A673 (cell line): ENCODE data around the gene CLCN4. TPM values are rescaled to one million over a fixed set of nuclear protein-coding genes. Genes with fewer than 3 reads are reported as not detected.

Experiments used
- BruUV-seq: library from RNA; stranded (reverse); fragments of 400-500 nt; replicated peaks from 2 replicates; lab custom pipeline; 2021; lab: Mats Ljungman, UMichigan
- CTCF ChIA-PET: fragments of 300-600 bp; sonication (Branson Sonifier 250); formaldehyde crosslinking; loops from one replicate; lab custom pipeline; 2022; ENCODE audit warnings: antibody characterized with exemption; lab: Charles Lee
- POLR2A ChIA-PET: fragments of 300-600 bp; sonication (Branson Sonifier 250); formaldehyde crosslinking; loops from one replicate; lab custom pipeline; 2022; ENCODE audit warnings: antibody characterized with exemption; ENCODE audit not compliant: low non-redundant PET; lab: Charles Lee
- DNase-seq: peaks from one replicate; pipeline ENCODE4 v3.0.0-alpha.2; 2015; ENCODE audit warnings: low spot score
- H3K27ac ChIP-seq: fragments of 200-600 bp; sonication (generic); 2 replicates; pipeline ENCODE4 v1.5.1; 2016; ENCODE audit warnings: mixed run types, low read depth, mild to moderate bottlenecking, mixed read lengths, antibody characterized with exemption, low read length; ENCODE audit not compliant: poor library complexity, severe bottlenecking
- H3K27me3 ChIP-seq: fragments of 200-600 bp; sonication (generic); replicated peaks from 2 replicates; pipeline ENCODE4 v1.6.1; 2017; ENCODE audit warnings: mixed run types, low read depth, mild to moderate bottlenecking, mixed read lengths, antibody characterized with exemption, low read length; ENCODE audit not compliant: insufficient read depth, poor library complexity
- H3K36me3 ChIP-seq: fragments of 200-600 bp; sonication (generic); 2 replicates; pipeline ENCODE4 v1.6.1; 2016; ENCODE audit warnings: mixed run types, mild to moderate bottlenecking, mixed read lengths, antibody characterized with exemption, low read length; ENCODE audit not compliant: insufficient read depth, poor library complexity, severe bottlenecking
- H3K4me1 ChIP-seq: fragments of 200-600 bp; sonication (generic); 2 replicates; pipeline ENCODE4 v1.6.1; 2017; ENCODE audit warnings: mixed run types, mild to moderate bottlenecking, mixed read lengths, antibody characterized with exemption, low read length; ENCODE audit not compliant: insufficient read depth, poor library complexity, severe bottlenecking
- H3K4me3 ChIP-seq: fragments of 200-600 bp; sonication (generic); 2 replicates; pipeline ENCODE4 v1.5.1; 2016; ENCODE audit warnings: low read depth, mixed run types, mild to moderate bottlenecking, mixed read lengths, low read length; ENCODE audit not compliant: poor library complexity, severe bottlenecking
- H3K9me3 ChIP-seq: fragments of 200-600 bp; sonication (generic); 2 replicates; pipeline ENCODE4 v1.6.1; 2016; ENCODE audit warnings: mixed run types, low read depth, mild to moderate bottlenecking, mixed read lengths, antibody characterized with exemption, low read length; ENCODE audit not compliant: poor library complexity, severe bottlenecking
- EZH2 ChIP-seq: fragments of 200-600 bp; sonication (generic); IDR thresholded peaks from 2 replicates; pipeline ENCODE4 v1.6.1; 2017; ENCODE audit warnings: borderline replicate concordance, low read depth, mild to moderate bottlenecking, mixed read lengths, antibody characterized with exemption, low read length; ENCODE audit not compliant: poor library complexity, severe bottlenecking
- intact Hi-C: fragments of 100-400 bp; cut with micrococcal nuclease; formaldehyde crosslinking; loops from one replicate; pipeline ENCODE4 v1.10.0; 2022; ENCODE audit not compliant: unreplicated experiment
- total RNA-seq: library from RNA; stranded (reverse); gene quantifications from 2 replicates; pipeline ENCODE4 v1.2.3, GENCODE V29; 2021
- TF ChIP-seq, protein P1 (sequence below): fragments of 300-800, 200-600 bp; sonication (generic); conservative IDR thresholded peaks from 2 replicates; pipeline ENCODE4 v1.5.1; 2017; ENCODE audit warnings: low read depth, mild to moderate bottlenecking, antibody characterized with exemption, low read length, moderate library complexity, mixed read lengths

CLCN4 gene
- total RNA-seq, 1 experiment from 2014 or later: 1.7 TPM

DNA sequence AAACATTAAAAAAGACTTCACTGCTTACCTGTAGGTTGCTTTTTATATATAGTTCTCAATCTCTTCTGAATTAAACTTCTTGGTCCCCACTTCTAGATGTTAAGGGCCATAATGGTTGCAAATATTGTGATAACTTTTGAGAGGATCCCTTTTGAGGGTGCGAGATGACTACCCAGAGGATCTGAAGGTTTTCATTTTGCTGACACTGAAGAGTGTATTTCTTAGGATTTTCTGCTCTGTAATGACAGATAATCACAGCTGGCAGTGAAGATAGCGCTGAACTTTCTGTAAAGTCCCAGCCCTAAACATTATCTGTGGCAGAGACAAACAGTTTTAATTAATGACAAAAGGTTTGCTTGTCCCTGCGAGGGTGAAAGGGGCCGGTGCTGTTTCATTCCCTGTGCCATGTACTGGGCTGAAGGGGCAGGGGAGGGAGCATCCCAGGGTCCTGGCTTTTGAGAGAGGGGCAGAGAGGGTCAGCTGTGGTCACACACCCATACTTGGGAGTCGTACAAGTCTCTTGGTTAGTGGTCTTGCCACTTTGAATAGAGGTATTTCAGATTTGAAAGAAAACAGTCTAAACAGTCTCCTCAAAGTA lies 22.2 kb downstream of the CLCN4 start:
- H3K36me3 ChIP-seq: no peaks in the 10 kb centered on the region
- no TSS peak for BruUV-seq
- no peaks in the 10 kb centered on the region for H3K9me3 ChIP-seq
- CTCF ChIA-PET: no interaction called here
- H3K27ac ChIP-seq: no peak overlapping the region
- intact Hi-C loops: no loop called here
- no peaks in the 10 kb centered on the region for H3K27me3 ChIP-seq
- TF ChIP-seq, protein P1, sequence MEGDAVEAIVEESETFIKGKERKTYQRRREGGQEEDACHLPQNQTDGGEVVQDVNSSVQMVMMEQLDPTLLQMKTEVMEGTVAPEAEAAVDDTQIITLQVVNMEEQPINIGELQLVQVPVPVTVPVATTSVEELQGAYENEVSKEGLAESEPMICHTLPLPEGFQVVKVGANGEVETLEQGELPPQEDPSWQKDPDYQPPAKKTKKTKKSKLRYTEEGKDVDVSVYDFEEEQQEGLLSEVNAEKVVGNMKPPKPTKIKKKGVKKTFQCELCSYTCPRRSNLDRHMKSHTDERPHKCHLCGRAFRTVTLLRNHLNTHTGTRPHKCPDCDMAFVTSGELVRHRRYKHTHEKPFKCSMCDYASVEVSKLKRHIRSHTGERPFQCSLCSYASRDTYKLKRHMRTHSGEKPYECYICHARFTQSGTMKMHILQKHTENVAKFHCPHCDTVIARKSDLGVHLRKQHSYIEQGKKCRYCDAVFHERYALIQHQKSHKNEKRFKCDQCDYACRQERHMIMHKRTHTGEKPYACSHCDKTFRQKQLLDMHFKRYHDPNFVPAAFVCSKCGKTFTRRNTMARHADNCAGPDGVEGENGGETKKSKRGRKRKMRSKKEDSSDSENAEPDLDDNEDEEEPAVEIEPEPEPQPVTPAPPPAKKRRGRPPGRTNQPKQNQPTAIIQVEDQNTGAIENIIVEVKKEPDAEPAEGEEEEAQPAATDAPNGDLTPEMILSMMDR: no peak
- TF ChIP-seq EZH2: no peak
- POLR2A ChIA-PET: no interaction called here
- no peak for DNase-seq
- no peaks in the 10 kb centered on the region for H3K4me1 ChIP-seq
- H3K4me3 ChIP-seq: no peak overlapping the region

DNA sequence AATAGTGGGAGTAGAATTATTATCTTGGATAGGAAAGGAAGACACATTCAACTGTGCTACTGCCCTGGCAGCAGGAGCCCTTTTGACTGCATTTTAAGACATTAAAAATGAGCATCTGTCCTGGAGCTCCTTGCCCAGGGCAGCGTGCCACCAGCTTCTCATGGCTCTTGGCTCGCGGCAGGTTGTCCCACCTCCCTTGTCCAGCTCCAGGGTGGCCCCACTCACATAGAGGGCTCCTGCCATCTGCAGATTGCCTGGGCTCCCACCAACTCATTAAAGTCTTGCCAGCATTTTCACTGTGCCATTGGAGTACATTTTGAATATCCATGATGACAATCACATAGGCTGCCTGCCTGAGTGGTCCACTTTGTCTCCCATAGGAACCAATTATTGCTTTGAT lies 27.0 kb downstream of the CLCN4 start:
- H3K36me3 ChIP-seq: no peaks in the 10 kb centered on the region

DNA sequence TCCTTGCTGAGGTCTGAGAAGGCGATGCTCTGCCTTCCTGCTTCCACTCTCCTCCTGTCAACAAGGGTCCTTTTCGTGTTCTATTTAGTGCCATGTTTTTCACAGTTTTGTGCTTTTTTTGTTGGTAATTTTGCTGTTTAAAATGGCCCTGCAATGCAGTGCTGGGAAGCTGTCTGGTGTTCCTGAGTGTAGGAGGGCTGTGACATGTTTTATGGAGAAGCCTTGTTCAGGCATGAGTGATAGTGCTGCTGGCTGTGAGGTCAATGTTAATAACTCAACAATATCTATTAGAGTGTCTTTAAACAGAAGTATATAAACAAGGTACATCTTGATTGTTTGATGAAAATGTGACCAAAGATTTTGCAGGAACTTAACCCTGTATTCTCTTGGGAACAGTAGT lies 27.6 kb downstream of the CLCN4 start:
- H3K27ac ChIP-seq: no peak overlapping the region
- intact Hi-C loops: loop anchor here (10.0 kb wide), 1 partner anchor 920 kb away; no protein-coding TSS in a partner anchor
- BruUV-seq: no TSS peak

More for the DNA sequence above, 27.0 kb downstream of the CLCN4 start:
- Histone ChIP-seq H3K4me1 (no peaks in the 10 kb centered on the region), H3K27me3 (no peaks in the 10 kb centered on the region), H3K9me3 (no peaks in the 10 kb centered on the region), H3K27ac (no peak overlapping the region), H3K4me3 (no peak overlapping the region)
- intact Hi-C loops: loop anchor here (10.0 kb wide), 1 partner anchor 921 kb away; no protein-coding TSS in a partner anchor
- BruUV-seq: no TSS peak
- POLR2A ChIA-PET: no interaction called here
- TF ChIP-seq, protein P1: no peak
- TF ChIP-seq EZH2: no peak
- no peak for DNase-seq
- CTCF ChIA-PET: no interaction called here

More for the DNA sequence above, 27.6 kb downstream of the CLCN4 start:
- H3K27me3 ChIP-seq: no peaks in the 10 kb centered on the region
- no peaks in the 10 kb centered on the region for H3K9me3 ChIP-seq
- CTCF ChIA-PET: no interaction called here
- H3K36me3 ChIP-seq: no peaks in the 10 kb centered on the region
- H3K4me3 ChIP-seq: no peak overlapping the region
- no peaks in the 10 kb centered on the region for H3K4me1 ChIP-seq
- POLR2A ChIA-PET: no interaction called here
- TF ChIP-seq, protein P1: no peak
- DNase-seq: no peak
